H1 (cell line): ENCODE results near the gene CRIP1.

ENCODE experiments used
- NANOG ChIP-seq: IDR thresholded peaks from 2 replicates; pipeline ENCODE4 v1.6.1; 2011; ENCODE audit warnings: low read length, low read depth, mild to moderate bottlenecking, inconsistent platforms; ENCODE audit not compliant: insufficient read depth, poor library complexity, severe bottlenecking
- RXRA ChIP-seq: IDR thresholded peaks from 2 replicates; pipeline ENCODE4 v1.6.1; 2011; ENCODE audit warnings: low read depth, mild to moderate bottlenecking, low read length, moderate library complexity; ENCODE audit not compliant: insufficient read depth

DNA sequence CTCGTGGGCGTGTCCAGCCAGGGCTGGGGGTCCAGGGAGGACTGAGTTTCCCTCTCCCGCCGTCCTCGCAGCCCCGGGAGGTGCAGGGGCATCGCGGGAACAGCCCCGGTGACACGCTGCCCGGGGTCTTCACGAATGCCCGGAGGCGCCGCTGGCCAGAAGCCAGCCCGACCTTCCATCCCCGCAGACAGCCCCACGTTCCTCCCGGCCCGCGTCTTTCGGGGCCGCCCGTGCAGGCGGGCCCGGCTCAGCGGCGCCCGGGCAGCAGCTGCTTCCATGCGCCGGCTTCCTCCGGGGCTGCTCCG lies 3.5 kb downstream of the CRIP1 start:
- no peak for TF ChIP-seq NANOG
- TF ChIP-seq RXRA = no peak
